Measurements from ENCODE around the gene PKD1L1.

GRCh38 chr7:47788083-47788482 is 160.2 kb downstream of the PKD1L1 start:
- TF ChIP-seq CTCF (IDR thresholded peaks at IDR 0.05) (no peak), POLR2A (IDR thresholded peaks at IDR 0.05) (no peak)
